A549 treated with AZD9567 at 1 μM for 4 hours (cell line): ENCODE data around the gene MCEMP1. TPM values are rescaled to one million over a fixed set of nuclear protein-coding genes. Genes with fewer than 3 reads are reported as not detected.

Source experiments
- total RNA-seq: library from RNA; stranded (reverse); fragments of 200-300 nt; extraction: Qiagen RNA extraction; gene quantifications from 5 replicates; pipeline ENCODE4 v1.2.3, GENCODE V29; 2022; ENCODE audit not compliant: insufficient read depth

Gene MCEMP1, protein sequence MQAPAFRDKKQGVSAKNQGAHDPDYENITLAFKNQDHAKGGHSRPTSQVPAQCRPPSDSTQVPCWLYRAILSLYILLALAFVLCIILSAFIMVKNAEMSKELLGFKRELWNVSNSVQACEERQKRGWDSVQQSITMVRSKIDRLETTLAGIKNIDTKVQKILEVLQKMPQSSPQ
- total RNA-seq, result not detected in 5 replicates

DNA sequence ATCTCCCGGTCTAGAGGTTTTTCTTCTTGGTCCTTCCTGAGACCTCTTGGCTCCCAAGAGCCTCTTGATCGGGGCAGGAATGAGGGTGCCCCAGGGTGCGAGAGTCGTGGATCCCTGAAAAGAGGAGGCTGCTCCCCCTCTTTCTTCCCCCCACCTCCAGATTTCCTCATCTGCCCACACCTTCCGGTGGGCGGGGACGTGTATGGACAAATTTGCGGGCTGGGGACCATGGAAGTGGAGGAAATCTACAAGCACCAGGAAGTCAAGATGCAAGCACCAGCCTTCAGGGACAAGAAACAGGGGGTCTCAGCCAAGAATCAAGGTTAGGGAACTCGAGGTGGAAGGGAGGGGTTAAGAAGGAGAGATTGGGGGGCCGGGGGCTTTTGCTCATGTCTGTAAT is at the start of gene MCEMP1:
TSS of gene MCEMP1 (plus strand) at position 237 of the 400 bp plus-strand sequence. CDS start at position 268, 31 bp downstream.

DNA sequence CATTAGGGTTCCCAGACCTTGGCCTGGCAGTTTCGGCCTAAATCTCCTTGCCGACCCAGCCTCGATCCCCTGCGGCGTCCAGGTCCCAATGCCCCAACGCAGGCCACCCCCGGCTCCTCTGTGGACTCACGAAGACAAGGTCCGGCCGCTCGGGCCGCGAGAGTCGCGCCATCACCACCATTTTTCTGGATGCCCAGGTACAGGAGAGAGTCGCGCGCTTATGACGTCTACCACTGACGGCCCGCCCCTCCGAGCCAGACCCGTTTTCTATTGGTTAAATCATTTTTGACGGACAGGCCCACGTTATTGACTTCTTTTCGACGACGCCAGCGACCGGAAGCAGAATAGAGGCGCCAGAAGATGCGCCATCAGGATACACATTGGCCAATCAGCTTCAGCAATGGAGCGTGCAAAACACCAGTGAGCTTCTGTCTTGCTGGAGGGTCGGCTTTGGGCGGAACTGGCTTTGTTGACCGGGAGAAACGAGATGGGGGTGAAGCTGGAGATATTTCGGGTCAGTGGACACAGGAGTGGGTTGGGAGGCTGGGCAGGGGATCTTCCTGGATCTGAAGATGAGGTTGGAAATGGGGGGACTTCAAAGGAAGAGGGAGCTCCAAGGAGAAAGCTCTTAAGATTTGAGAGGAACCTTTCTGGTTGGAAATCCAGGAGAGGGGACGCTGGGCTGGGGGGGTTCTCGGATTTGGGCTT is 47.4 kb upstream of the MCEMP1 start, which contains the start of the genes PET100 and XAB2:
TSS of gene PET100 (plus strand) at position 447 of the 708 bp plus-strand sequence. CDS start at position 488, 41 bp downstream.
TSS of gene XAB2 (minus strand) at position 199 of the 708 bp plus-strand sequence. CDS start at position 181, 18 bp downstream.

DNA sequence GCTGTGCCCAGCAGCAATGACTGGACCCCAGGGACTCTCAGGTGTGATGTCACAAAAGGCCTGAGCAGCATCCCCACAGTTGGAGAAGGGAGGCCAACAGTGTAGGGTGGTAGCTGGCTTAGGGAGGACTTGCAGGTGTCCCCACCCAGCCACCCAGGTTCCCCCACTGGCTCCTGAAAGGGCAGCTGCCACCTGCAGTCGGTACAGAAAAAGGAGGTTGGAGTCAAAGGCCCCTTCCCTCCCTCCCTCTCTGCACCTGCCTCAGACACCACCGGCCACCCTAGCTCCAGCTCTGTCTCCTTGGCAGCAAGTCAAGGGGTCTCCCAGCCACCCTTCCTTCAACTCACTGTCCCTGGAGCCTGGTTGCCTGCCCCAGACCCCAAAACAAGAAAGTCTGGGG is 43.2 kb upstream of the MCEMP1 start, which contains the start of gene PCP2:
TSS of gene PCP2 (minus strand) at position 22 of the 400 bp plus-strand sequence. CDS start 262 bp downstream, outside the sequence.

DNA sequence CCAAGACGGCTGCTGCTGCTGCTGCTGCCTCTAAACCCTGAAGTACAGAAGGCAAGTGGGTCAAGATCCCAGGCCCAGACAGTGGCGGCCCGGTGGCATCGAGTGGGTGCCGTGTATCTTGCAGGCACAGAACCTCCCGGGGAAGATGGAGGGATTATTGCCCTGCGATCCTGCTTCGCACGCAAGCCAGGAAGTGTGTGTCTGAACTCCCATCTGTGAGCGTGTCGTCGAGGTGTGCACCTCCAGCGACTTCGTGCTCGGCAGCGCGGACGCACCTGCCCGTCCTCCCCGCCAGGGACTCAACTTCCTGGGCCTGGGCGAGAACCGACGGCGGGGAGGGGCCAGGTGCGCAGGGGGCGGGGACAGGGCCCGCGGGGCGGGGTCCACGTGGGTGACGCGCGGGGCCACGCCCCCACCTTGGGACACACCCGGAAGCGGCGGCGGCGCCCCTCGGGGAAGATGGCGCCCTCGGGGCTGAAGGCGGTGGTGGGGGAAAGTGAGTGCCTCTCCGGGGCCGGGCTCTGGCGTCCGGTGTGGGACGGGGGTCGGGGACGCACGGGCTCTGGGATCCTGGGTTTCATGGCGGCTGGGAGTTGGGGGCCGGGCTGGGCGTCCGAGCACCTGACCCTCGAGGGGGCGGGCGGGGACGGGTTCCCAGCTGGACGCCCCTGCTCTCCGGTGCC is 40.1 kb upstream of the MCEMP1 start, which contains the start of gene STXBP2:
TSS of gene STXBP2 (plus strand) at position 420 of the 683 bp plus-strand sequence. CDS start at position 460, 40 bp downstream.

DNA sequence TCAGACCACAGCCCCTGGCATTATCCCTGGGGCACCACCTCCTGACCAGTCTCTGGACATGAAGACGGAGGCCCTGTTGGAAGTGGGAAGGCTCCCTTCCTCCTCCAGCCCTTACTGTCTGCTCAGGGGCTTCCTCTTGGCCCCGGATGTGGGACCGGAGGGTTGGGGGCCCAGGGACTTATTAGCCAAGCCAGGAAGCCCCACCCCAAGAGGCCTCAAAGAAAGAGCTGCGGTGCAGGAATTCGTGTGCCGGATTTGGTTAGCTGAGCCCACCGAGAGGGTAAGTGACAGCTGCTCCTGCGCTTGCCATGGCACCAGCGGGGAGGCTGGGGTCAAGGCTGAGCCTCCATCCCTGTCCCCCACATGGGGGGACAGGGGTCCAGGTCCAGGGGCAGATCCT is 8.0 kb upstream of the MCEMP1 start, which contains the start of gene RETN:
TSS of gene RETN (plus strand) at position 208 of the 400 bp plus-strand sequence. CDS start 278 bp downstream, outside the sequence.

DNA sequence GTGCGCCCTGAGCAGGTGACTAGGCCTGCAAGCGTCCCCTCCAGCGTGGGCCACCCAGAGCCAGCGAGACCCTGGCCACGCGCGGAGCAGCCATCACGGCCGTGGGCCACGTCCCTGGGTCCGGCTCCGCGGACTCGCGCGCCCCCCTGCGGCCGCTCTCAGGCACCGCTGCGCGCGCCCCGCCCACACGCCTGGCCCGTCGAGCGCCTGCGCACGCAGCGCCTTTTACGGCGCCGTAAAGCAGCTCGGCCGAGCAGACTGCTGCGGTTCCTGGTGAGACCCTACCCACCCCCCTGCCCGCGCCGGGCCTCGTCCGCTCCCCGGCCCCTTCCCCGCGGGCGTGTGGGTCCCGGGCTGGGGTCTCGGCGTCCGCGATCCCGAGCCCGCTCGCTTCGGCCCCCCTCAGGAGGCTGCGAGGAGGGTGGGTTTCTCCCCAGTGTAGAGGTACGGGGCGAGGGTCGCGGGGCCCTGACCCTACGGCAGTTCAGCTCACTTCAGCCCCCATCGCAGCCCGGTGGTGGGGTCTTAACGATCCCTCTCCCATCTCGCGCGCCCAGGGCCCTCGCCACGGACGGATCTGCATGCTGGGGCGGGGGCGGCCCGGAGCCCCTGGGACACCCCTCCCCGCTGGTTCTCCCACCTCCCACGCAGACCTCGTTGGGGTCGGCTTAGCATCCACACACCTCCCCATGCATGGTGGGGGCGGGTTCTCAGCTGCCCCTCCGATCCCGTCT is 3.9 kb downstream of the MCEMP1 start, which contains the start of gene TRAPPC5:
TSS of gene TRAPPC5 (plus strand) at position 228 of the 734 bp plus-strand sequence. CDS start 1,421 bp downstream, outside the sequence.

DNA sequence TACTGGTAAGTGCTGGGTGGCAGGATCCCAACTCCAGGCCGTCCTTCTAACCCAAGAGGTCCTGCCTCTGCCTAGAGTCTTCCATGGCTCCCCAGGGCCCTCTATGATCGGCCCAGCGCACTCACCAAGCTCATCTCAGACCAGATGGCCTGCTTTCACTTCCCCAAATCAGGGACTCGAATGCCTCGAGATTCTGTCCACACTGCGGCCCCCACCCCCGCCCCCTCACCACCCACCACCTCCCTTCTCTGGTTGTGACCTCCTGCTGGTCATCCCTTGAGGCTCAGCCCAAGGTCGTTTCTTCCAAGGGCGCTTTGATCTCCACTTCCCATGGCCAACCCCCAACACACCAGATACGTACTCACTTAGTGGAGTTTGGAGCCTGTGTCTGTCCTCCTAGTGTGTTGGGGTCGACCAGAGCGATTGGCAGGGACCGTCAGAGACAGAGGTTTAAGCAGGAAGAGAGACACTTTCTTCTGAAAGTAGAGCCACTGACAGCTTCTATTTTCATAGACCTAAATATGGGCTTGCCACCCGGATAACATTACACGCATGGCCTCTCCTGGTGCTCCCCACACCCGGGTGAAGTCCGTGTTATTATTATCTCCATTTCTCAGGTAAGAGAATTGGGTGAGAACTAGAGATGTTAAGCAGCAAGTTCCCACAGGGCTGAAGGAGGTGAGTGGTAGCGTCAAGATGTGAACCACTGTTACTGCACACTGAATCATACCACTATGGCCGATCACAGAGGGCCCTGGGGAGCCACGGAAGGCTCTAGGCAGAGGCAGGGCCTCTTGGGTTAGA is 25.0 kb downstream of the MCEMP1 start, which contains the start of gene FCER2:
TSS of gene FCER2 (minus strand) at position 478 of the 804 bp plus-strand sequence. CDS start 2,371 bp downstream, outside the sequence.

Other genes with a start within 250 kb of the MCEMP1 start
- 2.2 to 3.0 TPM (median 2.3 TPM) in 5 replicates for gene PEX11G, start 188.1 kb upstream of the MCEMP1 start, total RNA-seq
- gene ZNF358, start 161.0 kb upstream of the MCEMP1 start, total RNA-seq, result 14.5 to 23.9 TPM (median 15.7 TPM) in 5 replicates
- 12.1 to 14.0 TPM (median 12.8 TPM) in 5 replicates for gene MCOLN1, start 154.5 kb upstream of the MCEMP1 start, total RNA-seq
- 28.2 to 35.6 TPM (median 32.1 TPM) in 5 replicates for gene PNPLA6, start 141.4 kb upstream of the MCEMP1 start, total RNA-seq
- gene CAMSAP3, start 81.2 kb upstream of the MCEMP1 start, total RNA-seq, result 3.7 to 5.3 TPM (median 5.1 TPM) in 5 replicates
- gene XAB2, start 47.5 kb upstream of the MCEMP1 start, total RNA-seq, result 22.4 to 28.1 TPM (median 26.4 TPM) in 5 replicates
- gene PET100, start 47.3 kb upstream of the MCEMP1 start, total RNA-seq, result 51.5 to 94.9 TPM (median 56.4 TPM) in 5 replicates
- not detected in 5 replicates for gene PCP2, start 43.4 kb upstream of the MCEMP1 start, total RNA-seq
- 31.8 to 47.5 TPM (median 40.8 TPM) in 5 replicates for gene STXBP2, start 40.0 kb upstream of the MCEMP1 start, total RNA-seq
- gene RETN, start 8.0 kb upstream of the MCEMP1 start, total RNA-seq, result not detected in 5 replicates
- 35.2 to 107 TPM (median 103 TPM) in 5 replicates for gene TRAPPC5, start 3.7 kb downstream of the MCEMP1 start, total RNA-seq
- gene FCER2, start 25.0 kb downstream of the MCEMP1 start, total RNA-seq, result not detected in 5 replicates
- gene CLEC4G, start 55.0 kb downstream of the MCEMP1 start, total RNA-seq, result not detected in 5 replicates
- not detected in 5 replicates for gene CD209, start 70.4 kb downstream of the MCEMP1 start, total RNA-seq
- gene CLEC4M, start 86.2 kb downstream of the MCEMP1 start, total RNA-seq, result 0.07 TPM in 1 of 5 replicates, not detected in the others
- 0.50 to 2.1 TPM (median 1.9 TPM) in 5 replicates for gene EVI5L, start 153.1 kb downstream of the MCEMP1 start, total RNA-seq
- 0.28 to 0.43 TPM (median 0.42 TPM) in 5 replicates for gene PRR36, start 197.3 kb downstream of the MCEMP1 start, total RNA-seq
- gene LRRC8E, start 211.4 kb downstream of the MCEMP1 start, total RNA-seq, result 5.4 to 7.3 TPM (median 6.9 TPM) in 5 replicates
- gene MAP2K7, start 226.8 kb downstream of the MCEMP1 start, total RNA-seq, result 15.0 to 21.0 TPM (median 17.3 TPM) in 5 replicates
- gene TGFBR3L, start 237.7 kb downstream of the MCEMP1 start, total RNA-seq, result 1.5 to 2.1 TPM (median 1.8 TPM) in 4 of 5 replicates, not detected in the other
- gene SNAPC2, start 243.2 kb downstream of the MCEMP1 start, total RNA-seq, result 18.0 to 35.2 TPM (median 31.9 TPM) in 5 replicates
- 11.2 to 22.0 TPM (median 19.2 TPM) in 5 replicates for gene CTXN1, start 249.0 kb downstream of the MCEMP1 start, total RNA-seq